HG03442 (cell line): ENCODE measurements around the gene GUCA1A.
"Not testable (repeated sequence)": the region's sequence is repeated elsewhere in the genome, so short reads cannot be mapped to it uniquely, and the experiment has no call there.

Experiments used
- ATAC-seq: cut with Tn5 transposase; IDR thresholded peaks from one replicate; pipeline ENCODE4 v1.9.1; 2021; ENCODE audit warnings: mild to moderate bottlenecking, moderate library complexity; ENCODE audit not compliant: unreplicated experiment

Gene GUCA1A

DNA sequence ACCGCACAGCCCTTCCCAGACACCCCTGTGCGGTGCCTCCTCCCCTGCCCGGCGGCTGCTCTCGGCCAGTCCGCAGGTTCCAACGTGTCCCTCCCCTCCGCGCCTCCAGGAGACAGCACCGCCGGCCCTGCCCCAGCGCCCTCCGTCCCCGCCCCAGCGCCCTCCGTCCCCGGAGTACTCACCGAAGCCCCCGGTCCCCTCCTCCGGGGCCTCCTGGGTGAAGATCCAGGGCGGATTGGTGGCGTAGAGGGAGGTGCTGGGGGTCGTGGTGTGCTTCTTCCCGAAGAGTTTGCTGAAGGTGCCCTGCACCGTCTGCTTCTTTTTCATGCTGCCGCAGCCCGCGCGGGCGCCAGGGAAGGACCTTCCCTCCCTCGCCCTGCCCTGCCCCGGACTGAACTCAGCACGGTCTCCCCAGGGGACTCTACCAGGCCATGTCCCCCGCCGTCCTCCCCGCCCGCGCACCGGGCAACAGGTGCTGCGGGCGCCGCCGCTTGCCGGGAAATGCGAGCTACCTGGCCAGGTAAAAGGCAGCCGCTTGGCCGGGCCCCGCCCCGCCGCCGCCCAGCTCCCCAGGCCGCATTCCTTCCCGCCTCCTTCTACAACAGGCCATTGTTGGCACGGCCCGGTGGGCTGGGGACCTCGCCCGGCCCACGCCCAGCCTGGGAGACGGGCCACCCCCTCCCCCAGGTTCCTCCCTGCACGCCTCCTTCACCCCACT lies 30.9 kb upstream of the GUCA1A start, which contains the start of gene C6orf132:
Gene C6orf132 (minus strand): TSS at position 503 of the 718 bp plus-strand sequence. CDS start 176 bp downstream, at position 327.
- no peak for ATAC-seq

DNA sequence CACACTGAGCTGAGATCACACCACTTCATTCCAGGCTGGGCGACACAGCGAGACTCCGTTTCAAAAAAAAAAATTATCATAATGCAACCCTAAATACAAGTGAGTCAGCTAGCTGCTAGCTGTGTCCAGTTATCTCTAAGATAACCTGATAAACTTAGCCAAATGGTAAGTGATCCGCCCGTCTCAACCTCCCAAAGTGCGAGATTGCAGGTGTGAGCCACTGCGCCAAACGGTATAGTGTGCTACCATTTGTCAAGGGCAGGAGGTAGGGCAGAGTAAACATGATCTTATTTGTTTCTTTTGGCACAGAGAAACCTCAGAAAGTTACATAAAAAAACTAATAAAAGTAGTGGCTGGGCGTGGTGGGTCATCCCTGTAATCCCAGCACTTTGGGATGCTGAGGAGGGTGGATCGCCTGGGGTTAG lies 26.0 kb upstream of the GUCA1A start:
- no peak for ATAC-seq

DNA sequence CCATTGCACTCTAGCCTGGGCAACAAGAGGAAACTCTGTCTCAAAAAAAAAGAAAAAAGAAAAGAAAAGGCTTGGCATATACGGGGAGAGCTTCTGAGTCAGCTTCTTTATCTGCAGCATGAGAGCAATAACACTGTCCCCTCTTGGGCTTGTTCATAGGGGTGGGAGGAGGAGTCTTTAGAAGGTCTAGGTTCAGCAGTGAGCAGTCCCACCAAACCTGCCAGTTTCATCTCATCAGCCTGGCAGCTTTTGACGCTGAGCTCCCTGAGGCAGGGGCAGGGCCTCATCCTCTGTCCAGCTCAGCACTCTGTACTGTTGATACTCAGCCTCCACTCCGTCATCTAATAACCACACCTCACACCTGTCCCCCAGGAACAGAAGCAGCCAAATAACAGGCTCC lies 25.1 kb upstream of the GUCA1A start:
- ATAC-seq = no peak

DNA sequence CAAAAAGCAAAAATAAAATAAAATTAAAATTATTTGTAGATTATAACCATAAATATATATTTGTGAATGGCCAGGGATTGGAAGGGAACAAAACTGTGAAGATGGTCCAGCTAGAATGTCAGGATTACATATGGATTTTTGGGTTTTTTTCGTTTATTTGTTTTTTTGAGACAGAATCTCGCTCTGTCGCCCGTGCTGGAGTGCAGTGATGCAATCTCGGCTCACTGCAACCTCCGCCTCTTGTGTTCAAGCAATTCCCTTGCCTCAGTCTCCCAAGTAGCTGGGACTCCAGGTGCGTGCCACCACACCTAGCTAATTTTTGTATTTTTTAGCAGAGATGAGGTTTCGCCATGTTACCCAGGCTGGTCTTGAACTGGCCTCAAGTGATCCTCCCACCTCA lies 22.9 kb upstream of the GUCA1A start:
- ATAC-seq = no peak

DNA sequence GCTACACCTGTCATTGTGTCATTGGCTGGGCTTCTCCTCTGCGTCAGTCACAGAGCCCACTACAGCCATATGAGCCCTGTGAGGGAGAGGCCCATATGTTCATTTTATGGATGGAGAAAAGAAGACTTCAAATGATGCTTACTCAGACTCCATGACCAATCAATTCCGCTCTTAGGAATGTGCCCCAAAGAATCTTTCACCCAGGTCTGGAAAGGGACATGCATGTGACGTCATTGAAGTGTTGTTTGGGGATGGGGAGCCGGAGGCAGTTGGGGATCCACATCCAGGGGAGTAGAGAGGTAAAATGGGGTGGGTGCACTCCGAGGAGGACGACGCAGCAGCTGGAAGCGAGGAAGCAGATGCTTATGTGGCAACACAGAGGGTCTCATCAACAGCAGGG lies 21.1 kb upstream of the GUCA1A start:
- no peak for ATAC-seq

DNA sequence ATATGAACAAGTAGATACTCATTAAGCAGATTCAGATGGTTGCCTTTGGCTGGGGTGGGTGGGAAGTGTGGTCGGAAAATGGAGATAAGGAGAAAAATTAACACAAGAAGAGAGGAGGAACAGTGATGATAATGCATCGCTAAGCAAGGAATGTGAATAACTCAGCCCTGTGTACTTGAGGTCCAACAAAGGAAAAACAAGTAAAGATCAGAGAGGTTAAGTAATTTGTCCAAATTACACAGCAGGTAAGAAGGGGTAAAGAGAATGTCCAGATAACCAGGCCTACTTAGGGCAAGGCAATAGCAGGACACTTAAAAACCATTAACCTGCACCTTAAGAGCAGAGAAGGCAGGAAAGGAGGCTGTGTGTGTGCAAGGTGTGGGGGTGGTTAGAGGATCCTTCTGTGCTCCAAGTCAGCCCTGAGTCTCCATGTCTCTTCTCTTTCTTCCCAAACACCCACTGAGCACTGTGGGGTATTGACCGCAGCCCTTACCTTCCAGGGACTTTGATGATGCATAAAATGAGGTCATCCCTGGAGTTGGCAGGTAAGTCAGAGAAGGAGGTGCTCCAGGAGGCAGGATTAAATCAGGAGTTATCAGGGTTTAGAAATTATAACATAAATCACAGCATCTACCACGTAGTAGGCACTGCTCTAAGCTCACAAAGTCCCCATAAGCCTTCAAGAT lies 20.5 kb upstream of the GUCA1A start:
- not testable (repeated sequence) for ATAC-seq

DNA sequence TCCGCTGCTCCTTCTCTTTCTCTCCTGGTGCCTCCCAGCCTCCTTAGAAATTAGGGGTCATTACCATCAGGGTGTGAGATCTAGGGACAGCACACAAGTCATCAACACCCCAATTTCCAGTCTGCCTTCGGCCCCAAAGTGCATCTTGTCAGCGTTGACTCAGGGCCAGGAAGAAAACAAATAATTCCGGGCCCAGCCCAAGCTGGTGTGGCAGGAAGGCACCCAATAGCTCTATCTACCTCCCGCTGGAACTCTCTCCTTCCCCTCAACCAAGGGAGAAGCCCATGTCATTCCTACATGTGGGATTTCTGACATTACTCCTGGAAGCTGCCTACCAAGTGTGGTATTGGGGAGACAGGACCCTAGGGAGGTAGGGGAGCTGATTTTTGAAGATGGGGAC lies 19.2 kb upstream of the GUCA1A start:
- no peak for ATAC-seq

DNA sequence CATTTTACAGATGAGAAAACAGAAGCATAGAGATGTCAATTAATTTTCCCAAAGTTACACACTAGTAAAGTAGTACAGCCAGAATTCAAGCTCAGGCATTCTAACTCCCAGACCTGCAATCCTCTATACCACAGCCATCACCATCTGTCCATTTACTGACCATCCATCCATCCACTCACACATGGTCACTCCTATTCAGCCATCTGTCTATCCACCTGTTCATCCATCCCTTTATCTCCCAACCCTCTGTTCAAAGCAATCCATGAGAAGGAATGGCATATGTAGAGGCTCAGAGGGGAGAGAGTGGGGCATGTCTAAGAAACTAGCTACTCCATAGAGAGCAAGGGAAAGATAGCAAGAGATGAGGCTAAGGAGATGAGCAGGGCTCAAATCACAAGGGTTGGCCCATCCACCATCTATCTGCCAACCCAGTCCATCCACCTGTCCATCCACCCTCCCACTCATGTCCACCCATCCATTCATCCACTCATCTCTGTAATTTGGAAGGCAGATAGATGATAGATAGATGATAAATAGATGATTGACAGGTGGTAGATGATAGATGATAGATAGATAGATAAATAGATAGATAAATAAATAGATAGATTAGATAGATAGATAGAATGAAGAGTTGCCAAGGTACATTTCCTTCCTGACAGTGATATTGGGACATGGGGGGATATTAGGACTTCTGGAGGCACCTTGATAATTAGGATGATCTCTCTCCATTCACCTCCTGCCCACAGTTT lies 18.5 kb upstream of the GUCA1A start:
- ATAC-seq = no peak

DNA sequence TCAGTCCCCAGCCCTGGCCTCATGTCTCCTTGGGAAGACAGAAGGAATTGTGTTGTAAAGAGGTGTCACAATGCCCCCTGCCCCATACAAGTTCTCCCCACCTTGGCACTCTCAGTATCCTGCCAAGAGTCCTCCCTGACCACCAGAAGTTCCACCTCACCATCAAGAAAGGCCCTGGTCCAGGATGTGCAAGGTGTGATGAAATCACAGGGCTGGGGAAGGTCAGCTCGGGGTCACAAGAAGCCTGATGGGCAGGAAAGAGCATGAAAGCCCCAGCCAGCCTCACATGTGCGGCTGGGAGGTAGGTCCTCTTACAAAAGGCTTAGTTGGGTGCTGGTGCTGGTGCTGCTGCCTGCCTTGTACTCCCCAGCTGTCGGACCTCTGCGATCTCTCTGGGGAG lies 17.9 kb upstream of the GUCA1A start:
- no peak for ATAC-seq

DNA sequence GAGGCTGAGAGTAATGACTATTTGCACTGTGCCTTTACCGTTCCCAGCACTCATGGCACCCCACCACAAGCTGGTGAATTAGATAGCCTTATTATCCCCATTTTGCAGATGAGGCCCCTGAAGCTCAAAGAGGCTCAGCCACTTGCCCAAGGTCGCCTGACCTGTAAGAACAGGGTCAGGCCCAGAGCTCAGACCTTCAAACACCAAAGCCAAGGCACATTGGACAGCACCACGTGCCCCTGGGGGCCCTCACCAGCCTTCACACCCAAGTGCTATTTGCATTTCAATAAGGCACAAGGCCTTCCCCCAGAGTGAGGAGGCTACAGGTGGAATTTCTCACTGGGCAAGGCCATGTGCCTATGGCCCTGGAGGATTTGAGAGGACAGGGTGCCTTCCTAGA lies 16.5 kb upstream of the GUCA1A start:
- ATAC-seq = no peak

DNA sequence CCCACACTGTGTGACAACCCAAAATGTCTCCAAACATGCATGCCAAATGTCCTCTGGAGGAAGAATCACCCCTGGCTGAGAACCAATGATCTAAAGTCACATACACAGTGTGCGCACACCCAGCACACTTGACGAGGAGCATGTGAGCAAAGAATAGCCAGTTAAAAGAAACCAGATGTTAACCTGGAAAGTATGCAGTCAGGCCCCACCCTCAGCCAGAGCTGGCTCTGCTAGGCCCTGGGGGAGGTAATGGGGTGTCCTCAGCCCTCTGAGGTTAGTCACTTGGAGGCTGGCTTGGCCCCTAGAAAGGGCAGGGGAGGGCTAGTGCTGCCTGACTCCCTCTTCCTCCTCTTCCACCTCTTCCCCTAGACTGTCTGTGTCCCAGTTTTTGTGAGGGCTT lies 15.2 kb upstream of the GUCA1A start:
- no peak for ATAC-seq

DNA sequence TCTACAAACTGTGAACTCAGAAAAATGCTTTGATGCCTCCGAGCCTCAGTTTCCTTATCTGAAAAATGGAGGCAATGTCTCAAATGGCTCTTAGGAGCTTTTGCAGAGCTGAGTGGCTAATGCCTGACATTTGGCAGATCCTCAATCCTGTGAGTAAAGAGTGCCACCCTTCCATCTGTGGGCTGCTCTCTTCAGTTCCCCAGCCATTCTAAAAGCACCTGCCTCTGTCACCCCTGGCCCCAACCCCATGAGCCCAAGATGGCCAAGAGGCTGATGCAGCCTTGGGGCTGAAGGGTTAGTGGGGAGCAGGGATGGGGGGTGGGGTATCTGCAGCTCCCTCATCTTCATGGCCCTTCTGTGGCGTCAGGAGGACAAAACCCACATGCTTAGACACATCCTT lies 14.5 kb upstream of the GUCA1A start:
- no peak for ATAC-seq

DNA sequence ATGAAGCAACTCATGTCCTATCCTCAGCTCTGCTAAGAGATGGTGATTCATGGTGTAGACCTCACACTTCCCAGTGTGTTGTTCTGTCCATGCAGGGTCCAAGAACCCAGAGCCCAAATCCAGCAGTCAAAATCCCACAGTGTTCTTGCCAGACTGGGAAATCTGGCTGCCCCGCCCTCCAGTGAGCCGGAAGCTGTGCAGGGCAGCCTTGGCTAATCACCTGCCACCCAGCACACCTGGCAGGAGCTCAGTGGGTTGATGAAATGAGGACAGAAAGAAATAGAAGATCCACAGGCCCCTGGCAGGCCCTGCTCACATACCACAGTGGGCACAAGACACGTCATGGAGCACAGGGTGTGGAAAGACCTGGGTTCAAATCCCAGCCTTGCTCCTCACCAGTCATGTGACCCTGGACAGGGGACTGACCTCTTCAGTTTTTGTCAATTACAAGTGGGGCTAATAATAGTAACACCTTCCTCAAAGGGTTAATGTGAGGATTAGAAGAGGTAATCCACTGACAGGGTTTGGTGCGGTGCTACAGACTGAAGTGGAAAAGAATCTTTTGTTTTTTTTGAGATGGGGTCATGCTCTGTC lies 13.6 kb upstream of the GUCA1A start:
- no peak for ATAC-seq

DNA sequence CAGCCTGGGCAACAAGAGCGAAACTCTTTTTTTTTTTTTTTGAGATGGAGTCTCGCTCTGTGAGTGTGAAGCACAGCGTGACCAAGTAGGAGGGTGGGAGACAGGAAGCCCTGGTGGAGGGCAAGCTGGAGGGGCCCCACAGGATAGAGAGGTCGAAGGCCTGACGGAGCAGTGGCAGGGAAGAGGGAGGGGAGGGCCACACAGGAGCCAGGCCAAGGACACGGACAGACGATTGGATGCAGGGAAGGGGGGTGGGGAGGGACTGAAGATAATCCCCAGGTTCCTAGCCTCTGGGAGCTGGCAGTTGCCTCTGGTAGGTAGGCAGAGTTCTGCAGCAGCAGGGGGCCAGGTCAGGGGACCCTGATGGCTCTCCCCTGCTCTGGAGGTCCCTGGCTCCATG lies 10.8 kb upstream of the GUCA1A start:
- ATAC-seq = no peak

DNA sequence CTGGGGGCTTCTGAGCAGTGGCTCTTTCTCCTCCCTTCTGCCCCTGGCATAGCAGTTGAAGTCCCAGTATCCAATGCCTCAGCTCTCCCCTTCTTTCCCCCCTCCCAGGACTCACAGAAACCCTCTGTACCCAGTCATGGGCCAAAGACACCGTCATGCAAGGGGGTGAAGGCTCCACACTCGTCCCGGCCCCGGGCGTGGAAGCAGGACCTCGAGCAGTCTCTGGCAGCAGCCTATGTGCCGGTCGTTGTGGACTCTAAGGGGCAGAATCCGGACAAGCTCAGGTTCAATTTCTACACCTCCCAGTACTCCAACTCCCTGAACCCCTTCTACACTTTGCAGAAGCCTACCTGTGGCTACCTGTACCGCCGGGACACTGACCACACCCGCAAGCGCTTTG lies 10.4 kb upstream of the GUCA1A start:
- ATAC-seq = no peak

DNA sequence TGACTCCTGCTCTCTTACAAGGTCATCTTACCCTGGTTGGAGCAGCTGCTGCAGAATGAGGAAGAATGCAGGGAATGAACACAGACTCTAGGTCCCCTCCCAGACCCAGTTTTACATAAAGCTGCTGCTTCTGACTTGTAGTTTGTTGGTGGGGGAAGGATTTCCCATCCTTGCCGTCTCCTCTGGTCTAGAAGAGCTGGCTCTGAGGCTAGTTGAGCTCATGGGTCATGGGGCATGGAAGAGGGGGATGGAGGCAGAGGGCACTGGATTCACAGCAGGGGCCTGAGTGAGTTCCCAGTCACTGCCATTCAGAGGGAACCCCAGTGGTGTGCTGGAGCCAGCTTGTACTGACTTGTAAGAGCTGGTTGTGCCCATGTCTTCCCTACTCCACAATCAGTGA lies 9.2 kb upstream of the GUCA1A start:
- no peak for ATAC-seq

DNA sequence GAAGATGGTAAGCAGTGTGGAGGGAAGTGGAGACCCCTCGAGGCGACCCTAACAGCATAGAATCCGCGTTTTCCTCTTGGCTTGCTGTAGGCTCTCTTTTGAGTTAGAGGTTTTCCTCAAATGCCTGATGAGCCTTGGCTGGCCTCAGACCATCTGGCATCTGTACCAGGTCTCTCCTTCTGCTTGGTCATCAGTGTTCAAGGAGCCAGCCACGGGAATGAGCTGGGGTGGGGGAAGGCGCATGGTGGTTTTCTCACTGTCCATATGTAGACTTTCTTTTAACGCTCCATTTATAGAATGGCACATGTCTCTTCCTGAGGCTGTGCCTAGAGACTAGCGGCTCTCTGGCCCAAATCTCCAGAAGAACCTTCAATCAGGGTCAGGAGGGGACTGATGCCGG lies 8.1 kb upstream of the GUCA1A start:
- ATAC-seq = no peak

DNA sequence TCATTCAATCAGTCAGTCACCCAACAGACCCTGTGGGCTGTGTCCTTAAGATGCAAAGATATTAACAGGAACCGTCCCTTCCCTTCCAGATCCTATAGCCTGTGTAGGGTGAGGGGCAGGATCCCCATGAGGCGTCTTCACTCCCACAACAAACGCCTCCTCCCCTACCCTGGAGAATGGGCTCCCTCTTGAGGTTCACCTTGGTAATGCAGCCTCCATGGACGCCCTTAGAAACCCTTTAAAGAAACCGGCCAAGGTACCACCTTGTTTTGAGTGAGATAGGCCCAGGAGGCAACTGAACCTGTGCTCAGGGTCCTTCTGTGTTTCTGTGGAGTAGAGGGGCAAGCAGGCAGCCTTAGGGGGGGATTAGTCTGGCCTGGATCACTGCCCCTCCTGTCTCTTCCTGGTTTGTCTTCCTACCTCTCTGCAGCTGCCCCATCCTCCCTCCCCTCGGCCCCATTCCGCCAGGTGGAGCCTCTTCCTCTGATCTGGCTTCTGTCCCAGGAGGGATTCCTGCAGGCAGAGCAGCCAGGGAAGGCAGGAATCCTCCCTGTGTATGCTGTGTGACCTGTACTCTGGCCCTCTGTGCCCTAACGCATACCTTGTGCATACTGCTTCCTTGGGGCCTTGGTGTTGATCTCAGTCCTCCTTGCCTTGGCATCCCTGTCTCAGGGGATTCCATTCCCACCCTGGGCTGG lies 6.6 kb upstream of the GUCA1A start:
- ATAC-seq = no peak

DNA sequence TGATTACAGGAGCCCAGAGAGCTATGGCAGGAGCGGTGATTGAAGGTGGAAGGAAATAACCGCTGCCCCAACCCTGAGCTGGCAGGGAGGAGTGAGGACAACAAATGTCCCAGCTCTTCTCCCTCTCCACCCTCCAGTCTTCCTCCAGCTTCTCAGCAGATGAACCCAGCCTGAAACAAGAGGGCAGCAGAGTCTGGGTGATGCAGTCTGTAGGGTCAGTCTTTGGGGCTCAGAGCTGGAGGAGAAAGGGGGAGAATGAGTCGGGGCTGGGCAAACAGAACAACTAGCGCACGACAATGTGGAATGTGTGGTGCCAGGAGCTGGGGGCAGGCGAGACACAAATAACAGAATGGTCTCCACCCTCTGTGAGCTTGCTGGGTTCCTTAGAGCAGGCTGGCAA lies 4.5 kb upstream of the GUCA1A start:
- no peak for ATAC-seq

DNA sequence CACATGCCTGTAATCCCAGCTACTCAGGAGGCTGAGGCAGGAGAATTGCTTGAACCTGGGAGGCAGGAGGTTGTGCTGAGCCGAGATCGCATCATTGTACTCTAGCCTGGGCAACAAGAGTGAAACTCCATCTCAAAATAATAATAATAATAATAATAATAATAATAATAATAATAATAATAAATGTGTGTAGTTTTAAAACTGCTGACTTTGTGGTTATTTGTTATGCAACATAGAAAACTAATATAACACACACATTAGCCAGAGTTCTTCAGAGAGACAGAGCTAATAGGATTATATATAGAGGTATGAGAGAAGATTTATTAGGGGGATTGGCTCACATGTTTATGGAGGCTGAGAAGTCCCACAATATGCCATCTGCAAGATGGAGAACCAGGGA lies 3.4 kb upstream of the GUCA1A start:
- not testable (repeated sequence) for ATAC-seq
